ENCODE measurements around the gene CUTA. TPM values are rescaled to one million over a fixed set of nuclear protein-coding genes. Genes with fewer than 3 reads are reported as not detected.

The CUTA gene
- total RNA-seq, 1 experiment from 2014 or later, result 186 TPM

DNA sequence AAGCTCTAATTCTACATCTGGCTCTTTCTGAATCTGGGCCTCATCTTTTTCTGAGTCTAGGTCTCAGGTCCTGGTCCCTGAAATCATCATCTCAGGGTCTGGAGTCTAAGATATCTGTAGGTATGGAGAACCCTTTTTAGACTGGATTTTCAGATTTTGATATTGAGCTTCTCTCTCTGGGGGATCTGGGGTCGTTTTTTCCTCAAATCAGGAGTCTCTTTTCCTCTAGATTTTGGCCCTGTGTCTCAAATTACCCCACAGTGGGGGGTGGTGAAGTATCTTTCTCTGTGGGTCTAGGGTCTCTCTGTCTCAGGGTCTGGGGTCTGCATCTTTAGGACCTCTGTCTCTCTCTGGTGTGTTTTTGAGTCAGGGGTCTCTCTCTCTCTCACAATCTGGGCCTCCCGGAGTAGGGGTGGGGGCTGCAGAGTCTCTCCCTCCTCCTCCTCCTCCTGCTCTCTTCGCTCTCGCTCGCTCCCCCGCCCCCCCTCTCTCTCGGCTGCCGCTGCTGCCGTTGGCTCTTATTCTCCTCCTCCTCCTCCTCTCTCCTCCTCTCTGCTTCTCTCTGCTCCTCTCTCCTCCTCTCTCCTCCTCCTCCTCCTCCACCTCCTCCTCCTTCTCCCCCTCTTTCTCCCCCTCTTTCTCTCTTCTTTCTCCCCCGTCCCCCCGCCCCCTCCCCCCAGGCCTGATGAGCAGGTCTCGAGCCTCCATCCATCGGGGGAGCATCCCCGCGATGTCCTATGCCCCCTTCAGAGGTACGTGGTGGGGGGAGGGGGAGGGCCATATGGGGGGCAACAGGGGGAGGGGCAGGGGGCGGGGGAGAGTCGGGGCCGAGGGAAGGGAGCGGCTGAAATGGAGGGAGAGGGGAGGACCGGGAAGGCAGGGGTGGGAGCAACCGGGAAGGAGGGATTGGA, 1.9 kb upstream of the CUTA start, which contains the start of gene SYNGAP1:
TSS of gene SYNGAP1 (plus strand) at position 486 of the 911 bp plus-strand sequence. CDS start at position 686, 200 bp downstream.
- ChIA-PET RAD21 (ENCODE audit: low non-redundant PET in 1 of 2, low total read pairs in 2 of 2, uncharacterized antibody in 2 of 2, unreplicated experiment in 2 of 2) (no interaction called here), POLR2A (no interaction called here), CTCF (no interaction called here)
- no TSS peak for BruUV-seq (replicated peaks)
- Histone ChIP-seq H3K4me3 (replicated peaks in 1 of 2; ENCODE audit: low read depth in 1 of 2, low read length in 2 of 2) (peak within 1 kb of the TSS in 1 of 2 experiments; percentile 86; a peak in 2 of 4 replicates), H2AFZ (ENCODE audit: low read depth, low read length, poor library complexity, severe bottlenecking) (no peak within 1 kb of the TSS), H3K27ac (ENCODE audit: low read depth, low read length) (peak within 1 kb of the TSS; percentile 76), H3K4me2 (ENCODE audit: low read length) (peak within 1 kb of the TSS; percentile 97), H3K79me2 (ENCODE audit: insufficient read depth, low read length) (peaks cover 28% of the 10 kb centered on the region), H3K36me3 (ENCODE audit: control insufficient read depth in 1 of 2, insufficient read depth in 2 of 2, low read length in 2 of 2) (peaks cover 5 to 11% of the 10 kb centered on the region in 2 experiments; a peak in 2 of 4 replicates), H3K9me2 (ENCODE audit: insufficient read depth) (no peaks in the 10 kb centered on the region), H4K20me1 (ENCODE audit: insufficient read depth) (no peaks in the 10 kb centered on the region), H3K9ac (ENCODE audit: low read length) (peak within 1 kb of the TSS; percentile 70), H3K9me3 (ENCODE audit: control insufficient read depth in 1 of 2, insufficient read depth in 1 of 2, low read depth in 1 of 2, low read length in 2 of 2) (no peaks in the 10 kb centered on the region), H3K4me1 (ENCODE audit: control insufficient read depth in 1 of 2, insufficient read depth in 2 of 2, low read length in 2 of 2) (peaks cover 13 to 35% of the 10 kb centered on the region in 2 experiments), H3K27me3 (ENCODE audit: insufficient read depth, low read length) (no peaks in the 10 kb centered on the region)
- intact Hi-C loops (cut with micrococcal nuclease), result loop anchor here (10.0 kb wide), 1 partner anchor 215 kb away; the partner anchor contains the start of genes HSD17B8, RING1, RXRB and SLC39A7
- ATAC-seq, result no peak
- no peak for DNase-seq (ENCODE audit: low read depth, low spot score)
- TF ChIP-seq, protein P1, sequence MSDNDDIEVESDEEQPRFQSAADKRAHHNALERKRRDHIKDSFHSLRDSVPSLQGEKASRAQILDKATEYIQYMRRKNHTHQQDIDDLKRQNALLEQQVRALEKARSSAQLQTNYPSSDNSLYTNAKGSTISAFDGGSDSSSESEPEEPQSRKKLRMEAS (IDR thresholded peaks at IDR 0.05), result no peak

DNA sequence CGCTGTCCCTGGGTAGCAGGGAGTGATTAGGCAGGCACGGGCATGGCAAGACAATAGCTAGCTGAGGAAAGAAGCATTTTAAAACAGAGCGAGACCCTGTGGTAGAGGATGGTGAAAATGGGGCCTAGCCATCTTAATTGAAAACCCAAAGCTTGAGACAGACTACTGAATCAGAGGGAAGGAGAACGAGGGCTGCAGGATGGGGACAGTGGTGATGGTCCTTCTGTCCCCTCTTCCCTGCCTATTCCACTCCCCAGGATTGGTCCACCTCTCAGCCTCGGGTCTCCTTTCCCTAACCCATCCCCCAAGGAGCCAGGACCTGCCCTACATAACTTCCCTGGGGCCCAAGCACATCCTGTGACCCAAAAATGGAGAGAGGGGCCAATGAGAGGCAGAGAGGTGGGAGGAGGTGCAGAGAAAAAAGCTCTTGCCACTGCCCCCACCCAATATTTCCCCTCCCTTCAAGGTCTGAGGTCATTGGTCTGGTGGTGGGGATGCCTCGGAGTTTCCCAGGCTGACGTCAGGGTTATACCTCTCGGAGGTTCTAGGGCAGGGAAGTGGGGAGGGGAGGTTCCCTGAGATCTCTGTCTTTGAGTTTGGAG, 884 bp upstream of the CUTA start:
- ChIA-PET POLR2A (interaction anchor here (0.5 to 1.2 kb wide), 2 partner anchors 10 to 158 kb away, joined by 3 read pairs; no protein-coding TSS in a partner anchor), CTCF (interaction anchor here (1.0 to 1.4 kb wide), 4 partner anchors 9 to 28 kb away, joined by 3 to 4 read pairs (median 4); no protein-coding TSS in a partner anchor), RAD21 (ENCODE audit: low non-redundant PET in 1 of 2, low total read pairs in 2 of 2, uncharacterized antibody in 2 of 2, unreplicated experiment in 2 of 2) (no interaction called here)
- peak overlapping the region; percentile 76 for H3K27ac ChIP-seq (ENCODE audit: low read depth, low read length)
- ATAC-seq, result no peak
- BruUV-seq (replicated peaks), result TSS peak; percentile 94
- H2AFZ ChIP-seq (ENCODE audit: low read depth, low read length, poor library complexity, severe bottlenecking), result no peak overlapping the region
- H3K9me3 ChIP-seq (ENCODE audit: control insufficient read depth in 1 of 2, insufficient read depth in 1 of 2, low read depth in 1 of 2, low read length in 2 of 2), result no peaks in the 10 kb centered on the region
- no peaks in the 10 kb centered on the region for H4K20me1 ChIP-seq (ENCODE audit: insufficient read depth)
- no peaks in the 10 kb centered on the region for H3K27me3 ChIP-seq (ENCODE audit: insufficient read depth, low read length)
- peaks cover 32% of the 10 kb centered on the region for H3K79me2 ChIP-seq (ENCODE audit: insufficient read depth, low read length)
- H3K9ac ChIP-seq (ENCODE audit: low read length), result peak overlapping the region; percentile 70
- H3K4me2 ChIP-seq (ENCODE audit: low read length), result peak overlapping the region; percentile 97
- H3K4me1 ChIP-seq (ENCODE audit: control insufficient read depth in 1 of 2, insufficient read depth in 2 of 2, low read length in 2 of 2), result peaks cover 13 to 29% of the 10 kb centered on the region in 2 experiments
- peak overlapping the region; percentile 33 to 86 for H3K4me3 ChIP-seq (replicated peaks in 1 of 2; ENCODE audit: low read depth in 1 of 2, low read length in 2 of 2)
- peaks cover 5 to 18% of the 10 kb centered on the region in 2 experiments; a peak in 2 of 4 replicates for H3K36me3 ChIP-seq (ENCODE audit: control insufficient read depth in 1 of 2, insufficient read depth in 2 of 2, low read length in 2 of 2)
- H3K9me2 ChIP-seq (ENCODE audit: insufficient read depth), result no peaks in the 10 kb centered on the region
- TF ChIP-seq, protein P2, sequence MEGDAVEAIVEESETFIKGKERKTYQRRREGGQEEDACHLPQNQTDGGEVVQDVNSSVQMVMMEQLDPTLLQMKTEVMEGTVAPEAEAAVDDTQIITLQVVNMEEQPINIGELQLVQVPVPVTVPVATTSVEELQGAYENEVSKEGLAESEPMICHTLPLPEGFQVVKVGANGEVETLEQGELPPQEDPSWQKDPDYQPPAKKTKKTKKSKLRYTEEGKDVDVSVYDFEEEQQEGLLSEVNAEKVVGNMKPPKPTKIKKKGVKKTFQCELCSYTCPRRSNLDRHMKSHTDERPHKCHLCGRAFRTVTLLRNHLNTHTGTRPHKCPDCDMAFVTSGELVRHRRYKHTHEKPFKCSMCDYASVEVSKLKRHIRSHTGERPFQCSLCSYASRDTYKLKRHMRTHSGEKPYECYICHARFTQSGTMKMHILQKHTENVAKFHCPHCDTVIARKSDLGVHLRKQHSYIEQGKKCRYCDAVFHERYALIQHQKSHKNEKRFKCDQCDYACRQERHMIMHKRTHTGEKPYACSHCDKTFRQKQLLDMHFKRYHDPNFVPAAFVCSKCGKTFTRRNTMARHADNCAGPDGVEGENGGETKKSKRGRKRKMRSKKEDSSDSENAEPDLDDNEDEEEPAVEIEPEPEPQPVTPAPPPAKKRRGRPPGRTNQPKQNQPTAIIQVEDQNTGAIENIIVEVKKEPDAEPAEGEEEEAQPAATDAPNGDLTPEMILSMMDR (IDR thresholded peaks at IDR 0.05 in 2 of 3, conservative IDR thresholded peaks at IDR 0.05 in 1 of 3; ENCODE audit: borderline replicate concordance in 1 of 3, insufficient read depth in 1 of 3, low read depth in 2 of 3, low read length in 2 of 3), result 0 out of 6 replicates have a peak, but pooled peaks of 1 of the 3 experiments have one; percentile 3
- TF ChIP-seq, protein P3, sequence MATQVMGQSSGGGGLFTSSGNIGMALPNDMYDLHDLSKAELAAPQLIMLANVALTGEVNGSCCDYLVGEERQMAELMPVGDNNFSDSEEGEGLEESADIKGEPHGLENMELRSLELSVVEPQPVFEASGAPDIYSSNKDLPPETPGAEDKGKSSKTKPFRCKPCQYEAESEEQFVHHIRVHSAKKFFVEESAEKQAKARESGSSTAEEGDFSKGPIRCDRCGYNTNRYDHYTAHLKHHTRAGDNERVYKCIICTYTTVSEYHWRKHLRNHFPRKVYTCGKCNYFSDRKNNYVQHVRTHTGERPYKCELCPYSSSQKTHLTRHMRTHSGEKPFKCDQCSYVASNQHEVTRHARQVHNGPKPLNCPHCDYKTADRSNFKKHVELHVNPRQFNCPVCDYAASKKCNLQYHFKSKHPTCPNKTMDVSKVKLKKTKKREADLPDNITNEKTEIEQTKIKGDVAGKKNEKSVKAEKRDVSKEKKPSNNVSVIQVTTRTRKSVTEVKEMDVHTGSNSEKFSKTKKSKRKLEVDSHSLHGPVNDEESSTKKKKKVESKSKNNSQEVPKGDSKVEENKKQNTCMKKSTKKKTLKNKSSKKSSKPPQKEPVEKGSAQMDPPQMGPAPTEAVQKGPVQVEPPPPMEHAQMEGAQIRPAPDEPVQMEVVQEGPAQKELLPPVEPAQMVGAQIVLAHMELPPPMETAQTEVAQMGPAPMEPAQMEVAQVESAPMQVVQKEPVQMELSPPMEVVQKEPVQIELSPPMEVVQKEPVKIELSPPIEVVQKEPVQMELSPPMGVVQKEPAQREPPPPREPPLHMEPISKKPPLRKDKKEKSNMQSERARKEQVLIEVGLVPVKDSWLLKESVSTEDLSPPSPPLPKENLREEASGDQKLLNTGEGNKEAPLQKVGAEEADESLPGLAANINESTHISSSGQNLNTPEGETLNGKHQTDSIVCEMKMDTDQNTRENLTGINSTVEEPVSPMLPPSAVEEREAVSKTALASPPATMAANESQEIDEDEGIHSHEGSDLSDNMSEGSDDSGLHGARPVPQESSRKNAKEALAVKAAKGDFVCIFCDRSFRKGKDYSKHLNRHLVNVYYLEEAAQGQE (IDR thresholded peaks at IDR 0.05; ENCODE audit: low read depth), result no peak
- TF ChIP-seq SRF (IDR thresholded peaks at IDR 0.05; ENCODE audit: low read depth) (no peak), ELF1 (IDR thresholded peaks at IDR 0.05; ENCODE audit: borderline replicate concordance, low read depth) (no peak)
- intact Hi-C loops (cut with micrococcal nuclease), result loop anchor here (10.0 kb wide), 1 partner anchor 214 kb away; the partner anchor contains the start of genes HSD17B8, RING1, RXRB and SLC39A7
- no peak for DNase-seq (ENCODE audit: low read depth, low spot score)
